ENCODE data around the gene ZBTB20.

Gene ZBTB20

GRCh38 chr3:114284644-114285043, 862.4 kb downstream of the ZBTB20 start:
- H3K36me3 Mint-ChIP-seq (ENCODE audit: insufficient read depth), result peaks cover 9% of the 10 kb centered on the region
- H3K4me3 Mint-ChIP-seq, result no peak overlapping the region
- peak overlapping the region; percentile 99 for H3K27ac Mint-ChIP-seq (ENCODE audit: low read depth)
- peaks cover 37% of the 10 kb centered on the region for H3K4me1 Mint-ChIP-seq
- H3K27me3 Mint-ChIP-seq, result no peaks in the 10 kb centered on the region
- ATAC-seq (replicated peaks; ENCODE audit: extremely low read depth, poor library complexity, severe bottlenecking), result no peak
- H3K9me3 Mint-ChIP-seq, result no peaks in the 10 kb centered on the region
- no peak for DNase-seq (ENCODE audit: low spot score in 2 of 2)
